ENCODE results near the gene MYF5. TPM values are rescaled to one million over a fixed set of nuclear protein-coding genes. Genes with fewer than 3 reads are reported as not detected.

MYF5 gene
- total RNA-seq, 1 donor from 2014 or later, result not detected

- no peak overlapping the region for H3K27ac Mint-ChIP-seq (ENCODE audit: unreplicated experiment)
Observed at GRCh38 chr12:80690513-80690912, 26.2 kb upstream of the MYF5 start.

GRCh38 chr12:80692114-80692513, 24.6 kb upstream of the MYF5 start:
- H3K36me3 Mint-ChIP-seq (ENCODE audit: low read depth), result no peaks in the 10 kb centered on the region
- no peak for TF ChIP-seq CTCF (IDR thresholded peaks at IDR 0.05)
- peaks cover under 1% of the 10 kb centered on the region for H3K9me3 Mint-ChIP-seq (ENCODE audit: low read depth)
- H3K4me3 Mint-ChIP-seq (ENCODE audit: unreplicated experiment), result no peak overlapping the region
- H3K27me3 Mint-ChIP-seq (ENCODE audit: low read depth), result no peaks in the 10 kb centered on the region
- no peaks in the 10 kb centered on the region for H3K4me1 Mint-ChIP-seq (ENCODE audit: low read depth)
- DNase-seq (ENCODE audit: low spot score), result no peak
- H3K27ac Mint-ChIP-seq (ENCODE audit: unreplicated experiment), result no peak overlapping the region

More at GRCh38 chr12:80690513-80690912, 26.2 kb upstream of the MYF5 start:
- no peaks in the 10 kb centered on the region for H3K27me3 Mint-ChIP-seq (ENCODE audit: low read depth)
- peaks cover 6% of the 10 kb centered on the region for H3K9me3 Mint-ChIP-seq (ENCODE audit: low read depth)
- no peak for TF ChIP-seq CTCF (IDR thresholded peaks at IDR 0.05)
- no peaks in the 10 kb centered on the region for H3K4me1 Mint-ChIP-seq (ENCODE audit: low read depth)
- no peak for DNase-seq (ENCODE audit: low spot score)
- H3K4me3 Mint-ChIP-seq (ENCODE audit: unreplicated experiment), result no peak overlapping the region
- H3K36me3 Mint-ChIP-seq (ENCODE audit: low read depth), result no peaks in the 10 kb centered on the region

GRCh38 chr12:80697270-80697887, 19.3 kb upstream of the MYF5 start:
- Mint-ChIP-seq H3K4me1 (ENCODE audit: low read depth) (peaks cover 4% of the 10 kb centered on the region), H3K9me3 (ENCODE audit: low read depth) (no peaks in the 10 kb centered on the region), H3K27ac (ENCODE audit: unreplicated experiment) (no peak overlapping the region), H3K36me3 (ENCODE audit: low read depth) (no peaks in the 10 kb centered on the region), H3K4me3 (ENCODE audit: unreplicated experiment) (no peak overlapping the region), H3K27me3 (ENCODE audit: low read depth) (peaks cover 10% of the 10 kb centered on the region)
- TF ChIP-seq CTCF (IDR thresholded peaks at IDR 0.05), result no peak
- no peak for DNase-seq (ENCODE audit: low spot score)

GRCh38 chr12:80698256-80698655, 18.5 kb upstream of the MYF5 start:
- H3K9me3 Mint-ChIP-seq (ENCODE audit: low read depth), result no peaks in the 10 kb centered on the region
- H3K4me1 Mint-ChIP-seq (ENCODE audit: low read depth), result peaks cover 13% of the 10 kb centered on the region
- TF ChIP-seq CTCF (IDR thresholded peaks at IDR 0.05), result no peak
- H3K27me3 Mint-ChIP-seq (ENCODE audit: low read depth), result peaks cover 10% of the 10 kb centered on the region
- H3K27ac Mint-ChIP-seq (ENCODE audit: unreplicated experiment), result no peak overlapping the region
- no peak for DNase-seq (ENCODE audit: low spot score)
- H3K36me3 Mint-ChIP-seq (ENCODE audit: low read depth), result no peaks in the 10 kb centered on the region
- H3K4me3 Mint-ChIP-seq (ENCODE audit: unreplicated experiment), result no peak overlapping the region

- DNase-seq (ENCODE audit: low spot score), result no peak
- Mint-ChIP-seq H3K27me3 (ENCODE audit: low read depth) (peaks cover 10% of the 10 kb centered on the region), H3K36me3 (ENCODE audit: low read depth) (no peaks in the 10 kb centered on the region), H3K4me1 (ENCODE audit: low read depth) (peaks cover 16% of the 10 kb centered on the region), H3K4me3 (ENCODE audit: unreplicated experiment) (no peak overlapping the region), H3K27ac (ENCODE audit: unreplicated experiment) (no peak overlapping the region), H3K9me3 (ENCODE audit: low read depth) (no peaks in the 10 kb centered on the region)
- TF ChIP-seq CTCF (IDR thresholded peaks at IDR 0.05), result no peak
Observed at GRCh38 chr12:80698847-80699542, 17.7 kb upstream of the MYF5 start.

Measured in chondrocyte (in vitro differentiated cells).